Upper lobe of left lung (tissue), 4 donors: ENCODE data around the gene PACS1.

ENCODE experiments used
- EP300 ChIP-seq, 4 donors: sonication (generic); formaldehyde crosslinking; IDR thresholded peaks; one replicate each; pipeline ENCODE4 v1.5.1; 2017; ENCODE audit warnings: antibody characterized with exemption in 4 of 4, control low read depth in 2 of 4
- POLR2A ChIP-seq, 4 donors: fragments of 450-650 bp; IDR thresholded peaks; one replicate each; pipeline ENCODE4 v1.5.1; 2016 to 2017; ENCODE audit warnings: antibody characterized with exemption in 4 of 4, mild to moderate bottlenecking in 2 of 4
- POLR2AphosphoS5 ChIP-seq, 2 donors: sonication (generic); formaldehyde crosslinking; IDR thresholded peaks; one replicate each; pipeline ENCODE4 v1.5.1; 2017; ENCODE audit warnings: antibody characterized with exemption in 2 of 2
- TF ChIP-seq, protein P1 (sequence below), 6 experiments: fragments of 450-650 bp in 4 of 6; fragments of 200-600 bp in 2 of 6; sonication (generic) in 2 of 6; IDR thresholded peaks; one replicate each; pipeline ENCODE4 v1.5.1; 2016 to 2019; ENCODE audit warnings: antibody characterized with exemption in 6 of 6

DNA sequence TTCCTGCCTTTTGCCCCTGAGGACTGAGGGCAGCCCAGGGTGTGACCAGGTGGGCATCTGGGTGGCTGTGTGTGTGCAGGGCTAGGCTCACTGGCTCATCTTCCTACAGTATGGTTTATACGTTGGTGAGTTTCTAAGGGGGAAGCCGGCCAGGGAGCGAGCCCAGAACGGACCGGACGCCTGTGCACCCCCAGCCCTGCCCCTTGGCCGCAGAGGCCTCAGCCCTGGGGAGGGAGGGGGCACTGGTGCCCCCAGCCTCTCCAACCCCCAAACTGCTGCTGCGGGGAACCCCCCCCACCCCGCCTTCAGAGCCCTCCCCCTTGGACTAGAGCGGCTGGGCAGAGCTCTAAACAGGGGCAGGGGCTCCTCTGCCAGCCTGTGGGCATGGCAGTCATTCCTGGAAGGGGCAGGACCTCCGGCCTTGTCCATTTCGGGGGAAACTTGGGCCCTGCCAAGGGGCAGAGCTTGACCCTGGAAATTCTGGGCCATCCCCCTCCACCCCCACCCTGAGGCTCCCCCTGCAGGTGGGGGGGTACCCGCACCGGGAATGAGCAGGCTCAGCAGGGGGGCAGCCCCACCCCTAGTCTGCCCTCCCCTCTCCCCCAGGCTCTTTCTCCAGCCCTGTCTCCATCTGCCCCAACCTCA lies 213.5 kb downstream of the PACS1 start:
- TF ChIP-seq EP300 (IDR thresholded peaks at IDR 0.05), result no peak
- TF ChIP-seq, protein P1, sequence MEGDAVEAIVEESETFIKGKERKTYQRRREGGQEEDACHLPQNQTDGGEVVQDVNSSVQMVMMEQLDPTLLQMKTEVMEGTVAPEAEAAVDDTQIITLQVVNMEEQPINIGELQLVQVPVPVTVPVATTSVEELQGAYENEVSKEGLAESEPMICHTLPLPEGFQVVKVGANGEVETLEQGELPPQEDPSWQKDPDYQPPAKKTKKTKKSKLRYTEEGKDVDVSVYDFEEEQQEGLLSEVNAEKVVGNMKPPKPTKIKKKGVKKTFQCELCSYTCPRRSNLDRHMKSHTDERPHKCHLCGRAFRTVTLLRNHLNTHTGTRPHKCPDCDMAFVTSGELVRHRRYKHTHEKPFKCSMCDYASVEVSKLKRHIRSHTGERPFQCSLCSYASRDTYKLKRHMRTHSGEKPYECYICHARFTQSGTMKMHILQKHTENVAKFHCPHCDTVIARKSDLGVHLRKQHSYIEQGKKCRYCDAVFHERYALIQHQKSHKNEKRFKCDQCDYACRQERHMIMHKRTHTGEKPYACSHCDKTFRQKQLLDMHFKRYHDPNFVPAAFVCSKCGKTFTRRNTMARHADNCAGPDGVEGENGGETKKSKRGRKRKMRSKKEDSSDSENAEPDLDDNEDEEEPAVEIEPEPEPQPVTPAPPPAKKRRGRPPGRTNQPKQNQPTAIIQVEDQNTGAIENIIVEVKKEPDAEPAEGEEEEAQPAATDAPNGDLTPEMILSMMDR (IDR thresholded peaks at IDR 0.05), result no peak
- no peak for TF ChIP-seq POLR2A (IDR thresholded peaks at IDR 0.05)
- TF ChIP-seq POLR2AphosphoS5 (IDR thresholded peaks at IDR 0.05), result no peak
